NCI-H446 treated with DMSO at 0.1 percent for 48 hours (cell line): Measurements from ENCODE around the gene CEP43.

Experiments
- DNase-seq: peaks from one replicate; lab custom pipeline; 2025; lab: John Stamatoyannopoulos, UW

CEP43 gene

GRCh38 chr6:166969390-166970002, 29.7 kb upstream of the CEP43 start:
- no peak for DNase-seq

DNA sequence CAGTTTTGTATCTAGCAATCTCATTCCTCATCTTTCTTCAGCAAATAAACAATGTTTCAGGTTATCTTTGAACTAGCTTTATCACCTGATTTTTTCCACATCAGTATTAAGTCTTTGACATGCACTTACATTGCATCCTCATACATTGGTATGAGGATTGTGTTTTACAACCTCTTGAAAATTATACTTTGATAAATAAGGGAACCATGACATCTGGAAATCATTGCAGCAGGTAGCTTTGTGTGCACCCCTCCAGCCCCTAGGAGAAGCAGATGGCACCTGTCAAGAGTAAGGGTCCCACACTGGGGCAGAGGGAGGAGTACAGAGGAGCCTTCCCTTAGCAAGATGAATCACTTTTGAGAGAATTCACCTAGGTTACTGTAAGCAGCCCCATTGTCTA, 29.1 kb upstream of the CEP43 start:
- DNase-seq, result no peak

- no peak for DNase-seq
Measured at GRCh38 chr6:166970776-166971175, 28.4 kb upstream of the CEP43 start.

DNA sequence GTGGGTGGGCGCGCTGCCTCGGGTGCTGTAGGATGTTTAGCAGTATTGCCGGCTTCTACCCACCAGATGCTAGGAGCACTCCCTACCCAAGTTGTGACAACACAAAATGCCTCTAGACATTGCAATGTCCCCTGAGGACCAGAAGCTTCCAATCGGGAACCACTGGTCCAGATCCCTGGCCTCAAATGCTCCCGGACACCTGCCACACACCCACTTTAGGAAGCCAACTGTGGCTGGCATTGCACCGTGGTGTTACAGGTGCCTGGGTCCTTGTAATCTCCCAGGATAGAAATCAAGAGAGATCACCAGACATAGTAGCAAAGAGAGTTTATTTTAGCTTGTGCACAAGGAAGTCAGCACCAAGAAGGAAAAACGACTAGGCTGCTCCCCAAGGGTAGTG, 27.9 kb upstream of the CEP43 start:
- DNase-seq, result no peak

- DNase-seq, result no peak
Measured at GRCh38 chr6:166972101-166972500, 27.1 kb upstream of the CEP43 start.

DNA sequence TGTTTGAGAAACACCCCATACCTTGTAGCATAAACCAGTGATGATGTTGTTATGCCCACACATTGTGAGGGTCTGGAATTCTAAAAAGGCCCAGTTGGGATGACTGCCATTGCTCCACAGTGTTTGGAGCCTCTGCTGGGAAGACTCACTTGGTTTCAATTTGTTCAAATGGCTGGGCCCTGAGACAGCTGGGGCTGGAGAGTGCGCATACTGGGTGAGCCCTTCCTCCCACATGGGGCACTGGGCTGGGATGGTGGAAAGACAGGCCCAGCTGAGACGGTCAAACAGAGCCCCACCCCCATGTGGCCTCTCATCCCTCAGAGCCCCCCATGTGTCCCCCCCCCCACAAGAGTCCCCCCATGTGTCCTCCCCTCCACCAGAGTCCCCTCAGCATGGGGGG, 22.6 kb upstream of the CEP43 start:
- DNase-seq, result no peak

DNA sequence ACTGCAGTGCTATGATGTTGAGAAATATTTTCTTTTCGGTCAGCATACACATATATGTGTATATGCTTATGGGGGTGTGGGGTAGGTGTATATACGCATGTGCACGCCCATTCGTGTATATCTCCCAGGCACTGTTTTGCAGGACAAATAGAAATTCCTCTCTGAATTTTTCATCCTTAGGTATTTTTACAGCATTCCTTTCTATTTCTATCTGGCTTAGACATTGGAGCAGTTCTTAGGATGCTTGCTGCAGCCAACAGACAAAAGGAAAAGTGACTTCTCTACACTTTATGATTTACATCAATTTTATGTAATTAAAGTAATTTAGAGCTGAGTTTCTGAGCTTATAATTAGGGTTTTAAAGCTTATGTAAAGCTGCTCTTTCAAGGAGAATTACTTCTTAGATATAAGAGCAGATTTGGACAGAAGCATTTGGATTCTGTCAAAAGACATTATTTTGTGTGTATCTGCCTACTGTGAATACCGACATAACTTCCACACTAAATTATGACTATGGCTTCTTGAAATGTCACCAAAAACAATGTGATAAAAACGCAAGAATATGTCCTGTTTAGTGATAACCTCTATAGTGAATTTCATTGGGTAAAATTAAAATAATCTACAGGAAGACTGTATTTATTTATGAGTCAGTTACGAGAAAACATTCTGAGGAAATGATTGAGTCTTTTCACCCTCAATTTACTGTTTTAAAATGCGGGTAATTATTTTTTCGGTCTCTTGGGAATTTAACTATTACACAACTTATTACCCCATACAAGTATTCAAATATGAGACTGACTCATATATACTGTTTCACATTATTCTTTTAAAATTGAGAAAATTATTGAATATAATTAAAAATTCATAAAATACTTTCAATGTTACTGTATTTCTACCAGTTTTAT, 21.3 kb upstream of the CEP43 start:
- no peak for DNase-seq

GRCh38 chr6:166980738-166981137, 18.5 kb upstream of the CEP43 start:
- DNase-seq, result no peak

DNA sequence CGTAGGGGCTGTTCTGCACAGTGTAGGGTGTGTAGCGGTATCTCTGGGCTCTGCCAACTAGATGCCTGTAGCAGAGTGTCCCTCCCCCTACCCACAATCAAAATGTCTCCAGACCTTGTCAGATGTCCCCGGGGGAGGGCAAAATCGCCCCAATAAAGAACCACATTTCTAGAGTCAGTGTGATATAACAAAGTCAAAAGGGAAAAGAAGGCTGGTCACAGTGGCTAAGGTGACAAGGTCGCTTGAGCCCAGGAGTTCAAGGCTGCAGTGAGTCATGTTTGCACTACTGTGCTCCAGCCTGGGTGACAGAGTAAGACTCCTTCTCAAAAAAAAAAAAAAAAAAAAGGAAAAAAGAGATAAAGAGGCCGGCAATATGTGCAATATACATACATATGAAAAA, 11.7 kb upstream of the CEP43 start:
- DNase-seq, result no peak

- DNase-seq, result no peak
Measured at GRCh38 chr6:166987930-166988329, 11.3 kb upstream of the CEP43 start.

DNA sequence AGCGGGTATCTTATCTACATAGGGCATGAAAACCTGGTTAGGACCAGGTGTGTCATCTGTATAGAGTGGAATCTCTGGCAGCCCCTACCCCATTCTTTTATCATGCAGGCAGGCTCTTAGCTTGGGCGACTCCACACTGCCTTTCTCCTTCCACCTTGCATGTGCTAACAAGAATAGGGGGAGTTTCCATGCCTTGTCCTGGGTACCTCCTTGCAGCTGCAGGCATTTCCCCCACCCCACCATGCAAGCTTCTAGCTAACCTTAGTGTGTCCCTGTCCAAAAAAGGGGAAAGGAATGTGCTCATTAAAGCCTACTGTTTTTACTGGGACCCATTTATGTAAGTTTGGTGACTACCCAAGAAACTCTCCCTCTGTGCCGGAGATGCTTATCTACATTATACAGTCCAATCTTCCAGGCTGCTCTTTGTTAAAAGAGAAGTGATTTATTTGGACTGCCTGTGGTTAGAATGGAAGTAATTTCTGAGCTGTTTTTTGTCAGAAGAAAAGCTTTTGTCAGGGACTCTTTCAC, 10.5 kb upstream of the CEP43 start:
- no peak for DNase-seq

GRCh38 chr6:166989427-166990032, 9.7 kb upstream of the CEP43 start:
- DNase-seq, result no peak

DNA sequence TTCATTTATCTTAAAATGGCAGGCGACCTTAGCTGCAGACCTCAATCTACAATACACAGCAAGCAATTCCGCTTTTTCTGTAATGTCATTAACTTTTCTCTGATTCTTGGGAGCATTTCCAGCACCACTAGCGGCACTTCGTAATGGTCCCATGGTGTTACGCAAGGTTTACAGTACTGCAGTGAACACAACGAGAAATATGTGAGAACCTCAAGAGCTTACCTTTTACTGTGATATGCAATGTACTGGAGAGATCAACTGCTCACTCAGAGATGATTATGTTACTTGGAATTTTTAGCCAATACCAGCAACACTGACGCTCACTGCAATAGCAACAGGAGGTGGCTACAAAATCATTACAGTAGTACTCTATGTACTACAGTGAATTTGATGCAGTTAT, 2.8 kb upstream of the CEP43 start:
- DNase-seq, result no peak

DNA sequence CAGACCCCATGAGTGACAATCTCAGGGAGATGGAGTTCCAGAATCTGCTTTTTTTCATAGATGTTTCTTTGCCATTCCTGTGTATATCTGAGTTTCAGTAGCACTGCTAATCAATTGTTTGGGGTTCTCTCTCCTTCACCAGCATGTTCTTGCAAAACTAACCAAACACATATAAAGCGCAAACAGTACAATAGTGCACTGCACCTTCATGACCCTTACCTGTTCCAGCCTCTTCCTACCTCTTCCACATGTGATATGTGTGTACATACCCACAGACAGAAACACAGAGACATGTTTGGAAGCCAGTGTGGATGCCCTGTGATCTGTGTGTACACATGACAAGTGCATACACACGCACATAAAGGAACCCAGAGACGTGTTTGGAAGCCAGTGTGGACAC, 1.8 kb upstream of the CEP43 start:
- no peak for DNase-seq

DNA sequence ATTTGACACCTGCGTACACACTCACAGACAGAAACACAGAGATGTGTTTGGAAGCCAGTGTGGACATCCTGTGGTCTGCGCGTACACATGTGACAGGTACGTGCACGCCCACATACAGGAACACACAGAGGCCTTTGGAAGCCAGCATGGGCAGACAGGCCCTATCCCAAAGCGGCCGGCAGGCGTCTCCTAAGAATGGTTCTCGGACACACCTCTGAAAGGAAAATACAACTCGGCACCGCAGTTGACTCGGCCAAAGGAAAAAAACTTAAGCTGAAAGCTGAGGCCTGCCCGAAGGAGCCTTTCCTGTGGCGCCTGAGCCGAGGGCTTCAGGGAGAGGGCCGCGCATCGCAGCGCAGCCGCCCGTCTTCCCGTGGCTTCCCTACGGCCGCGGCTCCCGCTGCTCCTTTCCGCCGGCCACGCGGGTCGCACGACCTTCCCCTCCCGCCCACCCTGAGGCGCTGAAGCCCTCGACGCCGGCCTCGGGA, 1.4 kb upstream of the CEP43 start:
- DNase-seq, result no peak

DNA sequence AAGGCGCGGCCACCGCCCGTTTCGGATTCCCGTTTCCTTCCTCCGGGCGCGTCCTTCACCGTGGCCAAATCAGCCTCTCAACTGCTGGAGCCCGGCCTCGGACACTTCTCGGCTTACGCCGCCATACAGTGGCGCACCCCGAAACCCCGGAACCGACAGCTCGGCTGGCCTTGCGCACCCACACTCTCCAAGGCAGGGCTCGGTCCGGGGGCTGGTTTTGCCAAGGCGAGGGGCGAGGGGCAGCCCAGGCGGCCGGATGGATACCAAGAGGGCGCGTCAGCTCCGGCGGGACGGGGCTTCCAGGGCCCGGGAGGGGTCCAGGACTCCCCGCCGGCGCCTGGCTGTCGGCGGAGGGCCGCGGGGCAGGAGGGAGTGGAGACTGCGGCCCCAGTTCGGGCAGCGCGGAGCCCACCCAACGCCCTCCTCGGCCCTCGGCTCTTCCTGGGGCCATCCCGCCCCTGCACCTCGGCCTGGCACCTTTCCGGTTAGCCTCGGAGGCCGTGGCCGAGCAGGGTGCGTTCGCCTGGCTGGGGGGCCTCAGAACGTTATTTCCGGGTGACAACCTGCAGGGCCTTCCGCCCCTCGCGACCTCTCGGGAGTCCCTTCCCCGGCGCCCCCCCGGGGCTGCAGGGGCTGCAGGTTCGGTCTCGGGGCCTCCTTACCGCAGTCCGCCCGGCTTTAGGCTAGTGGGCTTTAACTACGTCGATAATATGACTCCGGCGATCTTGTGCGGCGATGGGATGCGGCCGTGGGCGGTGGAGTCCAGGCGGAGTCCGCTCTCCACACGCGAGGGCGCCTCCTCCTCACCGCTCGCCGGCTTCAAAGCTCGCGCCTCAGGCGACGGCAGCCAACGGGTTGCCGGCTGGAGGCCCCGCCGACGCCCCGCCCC, 697 bp upstream of the CEP43 start:
- DNase-seq, result no peak

DNA sequence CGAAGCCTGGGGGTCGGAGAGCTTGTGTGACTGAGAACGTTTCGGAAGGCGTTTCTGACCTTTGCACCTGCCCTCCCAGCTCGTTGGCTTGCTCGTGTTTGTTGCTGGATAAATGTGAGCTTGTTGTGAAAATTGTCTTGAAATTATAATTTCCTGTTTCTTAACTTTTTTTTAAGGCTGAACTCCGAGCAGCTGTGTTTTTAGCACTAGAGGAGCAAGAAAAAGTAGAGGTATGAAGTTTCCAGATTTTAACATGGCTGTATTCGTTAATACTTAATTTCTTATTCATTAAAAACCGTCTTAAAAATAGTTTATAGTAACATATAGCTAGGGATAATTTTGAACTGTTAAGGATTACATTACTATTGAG, 672 bp downstream of the CEP43 start:
- DNase-seq, result no peak

DNA sequence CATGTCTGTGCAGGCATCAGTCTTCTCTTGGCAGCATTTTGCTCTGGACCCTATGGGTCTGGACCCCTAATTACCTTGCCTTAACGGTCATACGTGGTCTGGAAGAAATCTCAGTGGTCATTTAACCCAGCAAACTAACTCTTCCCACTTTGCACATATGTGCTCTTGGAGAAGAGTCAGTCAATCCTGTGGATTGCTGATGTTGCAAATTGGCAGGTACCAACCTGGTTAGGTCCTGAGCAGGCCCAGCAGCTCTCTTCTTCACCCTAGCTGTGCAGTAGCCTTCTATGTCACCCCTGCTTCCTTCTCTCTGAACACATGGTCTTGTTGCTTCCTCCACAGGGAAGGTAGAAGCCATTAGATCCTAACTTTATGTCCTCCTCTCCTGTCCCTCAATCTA, 1.6 kb downstream of the CEP43 start:
- no peak for DNase-seq

- no peak for DNase-seq
Measured at GRCh38 chr6:167005350-167006159, 6.4 kb downstream of the CEP43 start.

- no peak for DNase-seq
Measured at GRCh38 chr6:167007985-167008384, 8.8 kb downstream of the CEP43 start.

GRCh38 chr6:167013067-167013466, 13.9 kb downstream of the CEP43 start:
- DNase-seq, result no peak
